GM19467 (cell line): ENCODE measurements around the gene UBL4B.

Experiments
- ATAC-seq: cut with Tn5 transposase; IDR thresholded peaks from one replicate; pipeline ENCODE4 v1.9.1; 2021; ENCODE audit warnings: mild to moderate bottlenecking, moderate library complexity; ENCODE audit not compliant: unreplicated experiment

UBL4B gene

DNA sequence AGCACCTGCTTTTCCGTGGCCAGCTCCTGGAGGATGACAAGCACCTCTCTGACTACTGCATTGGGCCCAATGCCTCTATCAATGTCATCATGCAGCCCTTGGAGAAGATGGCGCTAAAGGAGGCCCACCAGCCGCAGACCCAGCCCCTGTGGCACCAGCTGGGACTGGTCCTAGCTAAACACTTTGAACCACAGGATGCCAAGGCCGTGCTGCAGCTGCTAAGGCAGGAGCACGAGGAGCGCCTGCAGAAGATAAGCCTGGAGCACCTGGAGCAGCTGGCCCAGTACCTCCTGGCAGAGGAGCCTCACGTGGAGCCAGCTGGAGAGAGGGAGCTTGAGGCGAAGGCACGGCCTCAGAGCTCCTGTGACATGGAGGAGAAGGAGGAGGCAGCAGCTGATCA is 413 bp downstream of the UBL4B start:
- ATAC-seq: no peak

DNA sequence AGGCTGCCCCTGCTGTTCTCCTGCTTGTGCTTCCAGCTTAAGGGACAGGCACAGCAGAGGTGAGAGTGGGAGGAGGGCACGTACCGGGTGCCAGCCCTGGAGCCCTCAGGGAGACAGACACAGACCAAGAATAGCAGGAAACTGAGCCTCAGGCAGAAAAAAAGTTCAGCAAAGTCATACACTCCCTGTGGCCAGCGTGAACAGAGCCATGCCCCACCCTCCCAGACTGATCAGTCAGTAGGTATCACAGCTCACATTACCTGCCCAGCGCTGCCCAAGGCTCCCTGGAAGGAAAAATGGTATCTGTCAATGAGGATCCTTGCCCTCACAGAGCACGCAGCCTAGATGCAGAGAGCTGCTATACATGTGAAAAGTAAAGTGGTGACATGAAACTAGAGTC is 1.3 kb downstream of the UBL4B start:
- no peak for ATAC-seq

DNA sequence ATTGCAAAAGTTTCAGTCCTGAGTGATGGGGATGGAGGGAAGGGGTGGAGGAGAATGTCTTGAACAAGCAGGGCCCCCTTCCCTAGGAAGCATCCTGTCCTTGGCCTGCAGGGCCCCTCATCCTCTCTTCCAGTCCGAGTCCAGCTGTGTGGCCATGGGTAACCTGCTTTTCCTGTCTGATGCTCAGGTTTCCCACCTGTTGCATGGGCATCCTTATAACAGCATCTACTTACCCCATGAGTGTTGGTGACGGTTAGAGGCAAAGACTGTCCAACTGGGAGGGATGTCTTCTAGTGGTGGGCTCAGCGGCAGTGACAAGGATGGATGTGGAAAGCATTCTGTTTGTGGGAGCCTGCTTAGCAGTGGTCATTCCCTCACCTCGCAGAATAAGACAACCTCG is 1.9 kb downstream of the UBL4B start:
- no peak for ATAC-seq

DNA sequence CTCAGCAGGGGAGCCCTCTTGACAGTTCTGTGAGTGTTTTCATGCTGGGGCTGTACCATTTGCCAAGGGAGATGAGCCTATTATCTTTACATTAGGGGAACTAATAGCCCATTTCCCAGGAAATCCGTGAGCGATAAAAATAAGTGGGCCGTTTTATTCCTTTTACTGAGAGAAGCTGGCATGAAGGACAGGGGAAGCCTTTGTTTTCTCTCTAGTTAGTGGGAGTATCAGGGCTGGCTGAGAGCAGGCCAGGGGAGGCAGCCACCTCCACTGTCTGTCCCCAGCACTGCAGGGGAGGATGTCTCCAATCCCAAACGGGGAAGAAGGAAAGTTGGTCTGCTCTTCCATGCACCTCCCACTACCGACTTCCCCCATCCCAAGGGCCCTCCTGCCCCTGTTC is 2.5 kb downstream of the UBL4B start:
- ATAC-seq: no peak

DNA sequence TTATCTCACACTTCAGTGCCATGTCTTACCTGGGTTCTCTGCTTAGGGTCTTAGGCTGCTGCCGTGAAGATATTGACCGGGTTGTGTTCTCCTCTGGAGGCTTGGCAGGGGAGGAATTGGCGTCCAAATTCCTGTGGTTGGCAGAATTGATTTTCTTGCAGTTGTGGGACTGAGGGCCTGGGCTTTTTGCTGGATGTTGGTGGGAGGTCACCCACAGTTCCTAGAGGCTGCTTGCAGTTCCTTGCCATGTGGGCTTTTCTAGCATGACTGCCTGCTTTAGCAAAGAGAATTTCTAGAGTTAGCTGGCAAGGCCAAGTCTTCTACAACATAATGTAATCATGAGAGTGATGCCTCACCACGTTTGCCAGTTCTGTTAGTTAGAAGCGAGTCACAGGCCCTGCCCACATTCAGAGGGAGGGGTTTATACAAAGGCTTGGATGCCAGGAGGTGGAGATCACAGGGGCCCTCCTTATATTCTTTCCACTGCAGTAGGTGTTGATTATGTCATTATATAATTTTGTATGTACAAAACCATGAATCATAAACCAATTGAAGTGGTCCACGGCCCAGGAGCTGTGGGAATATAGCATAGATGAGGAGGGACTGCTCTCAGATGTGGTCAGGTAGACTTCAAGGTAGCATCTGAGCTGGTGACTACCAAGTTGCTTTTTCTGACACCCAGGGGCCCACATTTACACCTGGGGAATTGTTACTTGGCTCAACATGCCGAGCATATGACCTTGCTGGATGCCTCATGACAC is 6.6 kb downstream of the UBL4B start:
- no peak for ATAC-seq

DNA sequence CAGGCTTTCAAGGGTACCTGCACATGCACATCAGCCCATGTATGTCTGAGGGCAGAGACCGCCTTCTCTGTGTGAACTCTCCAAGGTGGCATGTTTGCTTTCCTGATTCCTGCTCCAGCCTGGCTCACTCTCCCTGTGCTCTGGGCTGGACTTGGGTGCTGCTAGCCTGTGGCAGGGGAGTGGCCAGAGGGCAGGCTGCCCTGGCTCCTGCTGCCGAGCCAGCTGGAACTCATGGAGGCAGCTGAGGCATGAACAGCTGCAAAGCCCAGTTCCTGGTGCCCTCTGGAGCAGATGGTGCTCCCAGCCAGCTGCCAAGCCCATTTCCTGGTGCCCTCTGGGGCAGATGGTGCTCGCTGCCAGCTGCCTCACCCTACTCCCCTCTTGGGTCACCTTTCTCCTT is 7.6 kb downstream of the UBL4B start:
- no peak for ATAC-seq

DNA sequence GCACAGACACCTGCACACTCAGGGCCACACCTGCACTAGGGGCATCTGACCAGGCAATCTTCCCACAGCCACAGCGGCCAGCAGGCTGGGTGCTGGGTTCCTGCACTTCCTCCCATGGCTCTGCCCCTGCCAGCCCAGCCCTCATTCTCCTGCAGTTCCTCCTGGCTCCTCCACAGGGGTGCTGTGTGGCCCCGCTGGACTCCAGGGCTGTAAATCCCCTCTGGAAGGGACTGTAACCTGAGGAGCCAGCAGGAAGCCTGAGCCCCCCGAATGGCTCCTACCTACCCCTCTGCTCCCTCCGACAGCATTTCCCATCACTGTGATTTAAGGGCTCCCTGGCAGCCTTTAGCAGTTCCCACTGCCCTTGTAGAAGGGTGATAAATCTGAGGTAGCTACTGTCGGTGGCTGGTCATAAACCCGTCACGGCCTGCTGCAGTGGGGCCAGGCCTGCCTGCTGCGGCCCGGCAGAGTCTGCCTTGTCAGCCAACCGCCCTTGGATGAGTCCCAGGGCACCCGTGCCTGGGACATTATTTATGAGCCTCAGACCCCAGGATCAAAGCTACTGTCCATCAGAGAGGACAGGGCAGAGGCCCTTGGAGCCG is 8.8 kb downstream of the UBL4B start:
- ATAC-seq: no peak

DNA sequence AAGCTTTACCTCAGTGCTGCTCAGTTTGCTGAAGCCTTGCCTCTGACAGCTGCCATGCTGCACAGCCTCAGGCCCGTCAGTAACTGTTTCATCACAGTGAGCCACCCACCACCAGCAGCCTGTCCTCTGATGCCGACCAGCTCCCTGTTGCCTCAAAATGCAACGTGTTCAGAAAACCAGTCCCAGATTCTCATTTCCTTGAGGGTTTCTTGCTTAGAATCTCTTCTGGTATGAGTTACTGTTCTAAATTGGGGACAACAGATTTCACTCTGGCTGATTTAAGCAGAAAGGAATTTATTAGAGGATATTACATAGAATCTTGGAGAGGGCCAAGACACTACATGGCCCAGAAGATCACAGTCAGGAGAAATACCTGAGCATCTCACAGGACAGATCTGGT is 11.0 kb downstream of the UBL4B start:
- ATAC-seq: no peak

DNA sequence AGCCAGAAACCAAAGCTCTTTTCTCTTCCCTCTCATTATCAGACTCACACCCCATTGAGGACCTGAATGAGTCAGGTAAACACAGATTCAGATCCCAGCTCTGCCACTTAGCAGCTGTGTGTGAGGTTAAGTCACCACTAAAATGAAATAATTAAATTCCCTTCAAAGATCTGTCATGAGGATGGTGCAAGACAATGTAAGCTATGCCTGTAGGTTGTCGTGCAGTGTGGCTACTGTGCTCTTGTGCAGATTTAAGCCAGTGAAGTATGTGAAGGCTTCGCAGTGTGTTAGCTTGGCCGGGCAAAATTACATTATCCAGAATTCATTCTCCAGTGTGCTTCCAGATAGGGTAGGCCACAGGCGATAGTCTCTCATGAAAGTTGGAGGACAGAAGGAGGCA is 13.6 kb downstream of the UBL4B start:
- no peak for ATAC-seq

DNA sequence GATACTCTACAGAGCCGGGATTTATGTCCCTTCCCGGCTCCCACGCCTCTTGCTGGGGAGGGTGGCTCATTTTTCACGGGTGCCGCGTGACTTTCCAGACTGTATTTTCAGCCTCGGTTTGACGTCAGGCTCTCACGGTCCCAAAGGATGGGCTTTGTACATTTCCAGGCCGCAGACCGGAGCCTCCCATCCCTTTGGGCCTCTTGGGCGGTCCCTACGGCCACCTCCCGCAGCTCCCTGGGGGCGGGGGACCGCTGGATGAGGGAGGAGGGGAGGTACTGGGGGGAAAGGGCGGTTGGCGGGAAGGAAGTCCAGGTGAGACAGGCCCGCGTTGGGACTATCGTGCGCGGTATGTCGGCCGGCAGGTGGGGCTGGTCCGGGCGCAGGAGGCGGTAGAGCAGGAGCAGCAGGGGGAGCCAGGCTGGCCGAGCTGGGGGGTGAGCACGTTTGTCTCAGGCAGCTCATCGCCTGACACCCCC is 17.9 kb downstream of the UBL4B start:
- ATAC-seq: no peak

DNA sequence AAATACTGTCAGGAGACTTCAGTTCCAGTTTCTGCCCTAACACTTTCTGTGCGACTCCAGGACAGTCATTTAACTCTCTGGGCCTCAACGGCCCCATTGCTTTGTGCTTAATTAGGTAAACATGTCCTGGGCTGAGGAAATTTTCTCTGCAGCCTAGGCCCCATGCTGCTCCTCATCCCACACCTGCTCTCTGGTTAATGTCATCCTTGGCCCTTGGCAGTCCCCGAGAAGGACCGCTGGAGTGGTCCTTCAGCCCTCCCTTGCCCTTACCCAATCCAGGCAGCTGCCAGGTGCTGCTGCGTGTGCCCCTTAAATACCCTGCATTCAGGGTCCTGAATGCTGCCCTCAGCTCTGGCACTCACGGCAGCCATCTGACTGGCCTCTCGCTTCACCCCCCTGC is 18.7 kb downstream of the UBL4B start:
- ATAC-seq: no peak

DNA sequence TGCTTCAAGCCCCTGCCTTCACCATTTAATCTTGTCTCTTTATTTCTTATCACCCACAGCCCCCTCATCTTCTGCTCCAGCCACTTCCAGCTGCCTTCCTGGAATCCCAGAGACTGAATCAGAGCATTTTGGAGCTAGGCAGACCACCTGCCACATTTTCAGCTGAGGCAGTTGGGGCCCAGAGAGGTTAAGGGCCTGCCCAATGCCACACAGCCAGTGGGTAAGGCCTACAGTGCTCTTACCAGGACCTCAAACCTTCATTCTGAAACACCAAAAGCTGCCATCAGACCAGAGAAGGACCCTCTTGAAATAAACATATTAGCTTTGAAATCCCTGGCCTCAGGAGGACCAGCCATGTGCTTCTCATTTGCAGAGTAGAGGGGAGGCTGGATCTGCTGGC is 20.4 kb downstream of the UBL4B start:
- no peak for ATAC-seq

DNA sequence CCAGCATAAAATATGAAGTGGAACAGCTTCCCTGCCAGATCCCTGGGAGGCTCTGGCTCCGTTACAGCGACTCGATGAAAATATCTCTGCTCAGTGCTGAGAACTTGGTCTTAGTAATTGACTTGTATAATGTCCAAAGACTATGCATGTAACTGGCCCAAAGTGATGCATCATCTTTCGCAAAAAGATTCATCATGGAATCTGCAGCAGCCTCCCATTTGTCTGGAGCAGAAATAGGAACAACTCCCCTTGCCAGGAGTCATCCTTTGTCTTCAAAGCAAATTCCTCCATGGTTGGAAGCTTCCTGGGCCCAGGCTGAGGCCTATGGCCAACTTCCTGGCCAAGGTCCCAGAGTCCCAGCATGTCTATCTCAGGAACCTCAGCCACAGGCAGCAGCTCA is 21.2 kb downstream of the UBL4B start:
- no peak for ATAC-seq

DNA sequence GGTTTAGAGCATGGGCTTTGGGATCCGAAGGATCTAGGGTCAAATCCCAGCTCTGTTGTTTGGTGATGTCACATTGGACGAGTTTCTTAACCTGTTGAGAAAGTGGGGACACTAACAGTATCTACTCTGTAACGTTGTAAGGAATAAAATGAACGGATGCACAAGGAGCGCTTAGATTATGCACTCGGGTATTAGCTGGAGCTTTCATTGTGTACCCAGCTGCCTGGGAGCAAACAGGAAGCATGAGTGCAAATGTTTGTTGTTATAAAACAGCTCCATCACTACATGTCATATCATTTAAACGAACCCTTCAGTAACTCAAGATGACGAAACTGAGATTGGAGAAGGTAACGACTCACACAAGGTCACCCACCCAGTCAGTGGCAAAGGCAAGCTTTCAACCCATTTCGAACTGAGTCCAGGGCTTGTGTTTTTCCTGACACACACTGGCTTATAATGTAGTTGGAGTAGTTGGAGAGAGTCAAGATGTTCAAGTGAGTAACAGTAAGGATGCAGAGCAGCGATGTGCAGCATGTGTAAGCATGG is 21.9 kb downstream of the UBL4B start:
- ATAC-seq: no peak

DNA sequence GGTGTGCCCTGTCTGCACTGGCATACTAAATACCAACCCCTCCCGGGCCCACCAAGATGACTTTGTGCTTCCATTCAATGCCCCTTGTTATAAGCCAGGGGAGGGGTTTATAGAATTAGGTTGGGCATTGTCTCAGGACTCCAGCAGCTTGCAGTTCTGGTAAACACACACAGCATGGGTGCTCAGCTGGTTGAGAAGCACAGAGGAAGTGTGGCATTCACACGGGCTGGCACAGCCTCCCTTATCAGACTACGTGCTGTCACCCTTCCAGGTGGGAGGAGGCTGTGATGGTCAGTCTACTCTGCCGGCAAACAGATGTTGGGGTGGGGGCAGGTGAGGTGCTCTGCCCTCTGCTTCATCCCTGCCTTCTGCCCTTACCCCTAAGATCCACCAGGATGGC is 23.0 kb downstream of the UBL4B start:
- ATAC-seq: no peak

DNA sequence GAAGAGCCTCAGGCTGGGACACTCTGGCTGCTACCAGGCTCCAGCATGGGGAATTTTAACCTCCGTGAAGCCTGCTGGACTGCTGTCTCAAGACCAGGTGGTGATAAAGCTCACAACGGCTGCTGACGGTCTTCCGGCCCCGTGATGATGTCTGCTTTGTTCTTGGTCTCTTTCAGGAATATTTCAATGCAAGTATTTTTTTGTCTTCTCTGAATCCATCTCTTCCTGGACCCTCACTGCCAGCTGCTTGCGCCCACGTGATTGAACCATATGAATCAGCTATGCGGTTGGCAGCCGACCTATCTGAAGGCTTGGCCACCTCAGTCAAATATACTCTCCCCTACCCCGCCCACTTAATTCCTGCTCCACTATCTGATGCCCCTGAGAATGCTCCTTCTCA is 23.4 kb downstream of the UBL4B start:
- ATAC-seq: no peak

DNA sequence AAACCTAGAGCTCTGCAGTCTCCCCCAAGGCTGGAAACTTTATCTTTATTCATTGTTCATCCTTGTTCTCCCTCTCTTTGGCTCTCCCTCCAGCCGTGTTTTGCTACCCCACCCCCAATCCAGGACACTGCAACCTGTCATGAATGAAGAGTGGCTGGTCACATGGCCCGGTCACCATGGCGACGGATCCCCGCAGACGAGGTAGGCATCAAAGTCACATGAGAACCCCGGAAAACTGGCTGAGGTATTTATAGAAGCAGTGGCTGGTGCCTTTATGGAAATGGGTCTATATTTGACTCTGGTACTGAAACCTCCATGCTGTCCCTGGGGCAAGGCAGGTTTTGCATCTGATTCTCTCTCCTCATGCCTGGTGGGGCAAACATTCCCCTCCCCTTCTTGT is 24.7 kb downstream of the UBL4B start:
- ATAC-seq: no peak

DNA sequence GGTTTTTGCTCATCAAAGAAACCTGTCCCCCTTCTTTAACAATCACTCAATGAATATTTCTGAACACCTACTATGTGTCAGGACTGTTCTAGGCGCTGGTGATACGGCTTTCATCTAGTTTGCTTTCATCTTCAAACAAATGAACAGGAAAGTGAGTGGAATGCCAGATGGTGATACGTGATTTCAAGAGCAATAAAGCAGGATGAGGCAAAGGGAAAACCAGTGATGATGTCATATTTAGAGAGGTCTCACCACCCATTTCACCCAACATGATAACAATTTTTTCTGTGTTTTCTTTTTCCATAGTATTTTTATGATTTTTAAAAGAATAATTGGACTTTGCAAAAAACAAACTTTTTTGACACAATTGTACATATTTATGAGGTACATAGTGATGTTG is 26.7 kb downstream of the UBL4B start:
- ATAC-seq: no peak

DNA sequence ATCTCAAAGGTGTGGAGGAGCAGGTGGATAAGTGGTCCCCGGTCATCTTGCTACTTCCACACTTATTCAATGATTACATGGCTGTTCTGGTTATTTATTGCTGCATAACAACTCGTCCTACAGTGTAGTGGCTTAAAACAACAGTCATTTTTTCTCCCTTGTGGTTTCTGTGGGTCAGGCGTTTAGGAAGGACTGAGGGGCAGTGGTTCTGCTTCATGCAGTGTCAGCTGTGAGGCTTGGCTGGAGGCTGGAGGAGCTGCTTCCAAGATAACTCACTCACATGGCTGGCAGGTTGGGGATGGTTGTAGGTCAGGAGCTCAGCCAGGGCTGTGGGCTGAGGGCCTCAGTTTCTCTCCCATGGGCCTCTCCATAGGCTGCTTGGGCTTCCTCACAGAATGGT is 32.1 kb downstream of the UBL4B start:
- no peak for ATAC-seq

DNA sequence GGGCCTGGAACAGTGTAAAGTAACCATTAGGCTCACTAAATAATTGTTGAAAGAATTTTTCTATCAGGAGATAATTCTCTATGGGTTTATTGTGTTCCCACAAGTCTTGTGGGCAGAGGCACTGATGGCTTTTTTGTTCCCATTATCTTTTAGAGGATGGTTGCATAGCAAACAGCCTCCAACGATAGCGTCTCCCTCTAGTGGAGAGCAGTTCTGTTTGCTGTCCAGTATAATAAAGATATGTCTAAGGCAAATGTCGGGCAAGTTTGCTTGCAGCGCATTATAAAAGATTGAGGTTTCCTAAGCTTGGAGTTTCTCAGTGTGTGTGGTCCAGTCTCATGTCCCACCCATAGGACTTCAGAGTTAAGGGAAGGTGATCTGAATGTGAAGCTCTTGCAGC is 36.7 kb downstream of the UBL4B start:
- ATAC-seq: no peak

DNA sequence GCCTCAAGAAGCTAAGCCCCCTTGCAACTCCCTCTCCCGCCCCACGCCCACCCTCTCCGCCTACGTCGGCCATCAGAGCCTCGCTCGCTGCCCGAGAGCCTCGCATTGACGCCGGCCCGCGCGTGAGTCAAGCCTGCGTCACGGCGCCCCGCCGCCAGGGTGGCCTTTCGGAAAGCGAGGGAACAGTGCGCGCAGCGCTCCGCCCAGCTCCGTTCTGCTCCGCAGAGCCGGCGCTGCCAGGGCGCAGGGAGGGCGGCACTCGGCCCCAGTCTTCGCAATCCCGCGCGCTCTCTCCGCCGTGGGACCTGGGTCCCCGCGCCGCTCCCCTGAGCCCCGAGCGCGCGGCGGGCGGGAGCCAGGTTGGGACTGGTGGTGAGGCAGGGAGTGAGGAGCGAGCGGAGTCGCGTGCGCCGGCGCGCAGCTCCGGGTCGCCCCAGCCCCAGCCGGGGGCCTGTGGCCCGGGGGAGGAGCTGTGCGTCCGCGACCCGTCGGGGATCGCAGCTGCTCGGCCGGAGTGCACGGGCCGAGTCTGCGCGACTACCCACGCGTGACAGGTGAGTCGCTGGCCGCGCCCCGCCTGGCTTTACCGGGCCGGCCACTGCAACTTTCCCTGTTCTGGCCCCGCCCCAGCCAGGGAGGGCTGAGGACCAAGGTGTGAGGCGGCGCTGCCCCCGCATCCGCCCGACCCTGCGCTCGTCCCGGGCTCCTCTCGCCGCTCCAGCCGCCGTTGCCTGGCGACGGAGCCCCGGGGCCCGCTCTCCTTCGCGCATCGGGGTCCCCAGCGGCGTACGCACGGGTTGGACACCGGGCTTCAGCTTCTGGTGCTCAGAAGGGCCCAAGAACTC is 38.3 kb downstream of the UBL4B start, which contains the start of gene SLC6A17:
SLC6A17 (plus strand) TSS at position 165 of the 845 bp plus-strand sequence. CDS start 16,436 bp downstream, outside the sequence.
- ATAC-seq: no peak
